Kidney (tissue), 22 donors: ENCODE measurements around the gene ZNF830. TPM values are rescaled to one million over a fixed set of nuclear protein-coding genes. Genes with fewer than 3 reads are reported as not detected.
A peak's percentile ranks its signal among the peaks of the same experiment; 100 is the strongest.

Experiments used
- DNase-seq, 5 donors: peaks; one replicate each; pipeline ENCODE4 v3.0.0-alpha.2; 2013 to 2020
- FAIRE-seq: peaks from 2 replicates; lab custom pipeline; 2012; peaks lifted over from hg19 to GRCh38; lab: Jason Lieb, UNC
- H3K27ac ChIP-seq, 2 donors: one replicate each; pipeline ENCODE4 v1.7.0; 2013; ENCODE audit warnings: low read depth in 2 of 2, low read length in 2 of 2, inconsistent platforms in 1 of 2
- H3K27me3 ChIP-seq: one replicate; pipeline ENCODE4 v1.7.1; 2013; ENCODE audit warnings: low read length, inconsistent platforms; ENCODE audit not compliant: control insufficient read depth, insufficient read depth
- H3K36me3 ChIP-seq, 3 donors: one replicate each; pipeline versions ENCODE4 v1.7.0 to v1.7.1; 2013; ENCODE audit warnings: low read length in 3 of 3, control low read depth in 1 of 3, inconsistent platforms in 1 of 3; ENCODE audit not compliant: insufficient read depth in 3 of 3, control insufficient read depth in 2 of 3
- H3K4me1 ChIP-seq, 3 donors: one replicate each; pipeline versions ENCODE4 v1.7.0 to v1.7.1; 2013; ENCODE audit warnings: low read length in 3 of 3, inconsistent platforms in 1 of 3, low read depth in 1 of 3; ENCODE audit not compliant: control insufficient read depth in 2 of 3, insufficient read depth in 2 of 3
- H3K4me3 ChIP-seq, 3 donors: one replicate each; pipeline versions ENCODE4 v1.7.0 to v1.8.1; 2013; ENCODE audit warnings: low read length in 3 of 3, control low read depth in 1 of 3, inconsistent platforms in 1 of 3
- H3K9ac ChIP-seq, 3 donors: one replicate each; pipeline versions ENCODE4 v1.7.0 to v1.7.1; 2013; ENCODE audit warnings: low read length in 3 of 3, control low read depth in 1 of 3, inconsistent platforms in 1 of 3
- H3K9me3 ChIP-seq, 3 donors: one replicate each; pipeline versions ENCODE4 v1.7.0 to v1.7.1; 2013; ENCODE audit warnings: low read length in 3 of 3, control low read depth in 1 of 3, inconsistent platforms in 1 of 3; ENCODE audit not compliant: control insufficient read depth in 2 of 3, insufficient read depth in 1 of 3
- CTCF ChIP-seq: IDR thresholded peaks from 3 replicates; pipeline ENCODE4 v1.5.1; 2012; ENCODE audit warnings: mild to moderate bottlenecking, moderate library complexity, borderline replicate concordance; ENCODE audit not compliant: insufficient read depth; ENCODE audit errors: extremely low read depth
- intact Hi-C: fragments of 100-400 bp; cut with DNase I; formaldehyde crosslinking; loops from one replicate; pipeline ENCODE4 v1.11.1; 2022
- long read RNA-seq, 10 donors: library from polyadenylated mRNA in 1 of 10; unstranded in 1 of 10; transcript quantifications; one replicate each; pipeline ENCODE4 v2.0.0 and lab custom pipeline, GENCODE V29; 2021 to 2026
- polyA plus RNA-seq: library from polyadenylated mRNA; stranded (reverse); fragments of 350-450 nt; fragmentation: Illumina TruSeq; extraction: RNeasy Lipid Tissue Mini Kit (QIAGEN cat#74804); gene quantifications from one replicate; pipeline ENCODE4 v1.2.3, GENCODE V29; 2014; ENCODE audit warnings: low read depth, low replicate concordance; ENCODE audit not compliant: insufficient read depth
- total RNA-seq: library from RNA; stranded (reverse); fragmentation: NEBNext Ultra II Directional; extraction: Animal tissue kit (Norgen Biotek cat#: 25700); gene quantifications from one replicate; pipeline ENCODE4 v1.2.1, GENCODE V29; 2021
- donor health status: control.
- donor health status: control.
- donor health status: control.
- donor health status: control.
- donor health status: control.
- donor health status: DM: yes; HTN: yes; CAD: no.
- donor health status: Normal renal cell carcinoma (clear cell type).

ZNF830 gene, protein sequence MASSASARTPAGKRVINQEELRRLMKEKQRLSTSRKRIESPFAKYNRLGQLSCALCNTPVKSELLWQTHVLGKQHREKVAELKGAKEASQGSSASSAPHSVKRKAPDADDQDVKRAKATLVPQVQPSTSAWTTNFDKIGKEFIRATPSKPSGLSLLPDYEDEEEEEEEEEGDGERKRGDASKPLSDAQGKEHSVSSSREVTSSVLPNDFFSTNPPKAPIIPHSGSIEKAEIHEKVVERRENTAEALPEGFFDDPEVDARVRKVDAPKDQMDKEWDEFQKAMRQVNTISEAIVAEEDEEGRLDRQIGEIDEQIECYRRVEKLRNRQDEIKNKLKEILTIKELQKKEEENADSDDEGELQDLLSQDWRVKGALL
- total RNA-seq: 16.8 TPM
- 10.0 TPM for polyA plus RNA-seq
- long read RNA-seq, donor 1, transcript ZNF830-201 (1 exons, 2,246 nt): major isoform, 24 of 24 reads
- long read RNA-seq, donor 1, partial matches to known transcripts: 0 of 24 reads
- long read RNA-seq, donor 1, other reads (novel, unspliced or antisense): 0 of 24 reads
- long read RNA-seq, donor 2, transcript ZNF830-201 (1 exons, 2,246 nt): major isoform, 18 of 18 reads
- long read RNA-seq, donor 2, partial matches to known transcripts: 0 of 18 reads
- long read RNA-seq, donor 2, other reads (novel, unspliced or antisense): 0 of 18 reads
- long read RNA-seq, donor 3, transcript ZNF830-201 (1 exons, 2,246 nt): major isoform, 23 of 23 reads
- long read RNA-seq, donor 3, partial matches to known transcripts: 0 of 23 reads
- long read RNA-seq, donor 3, other reads (novel, unspliced or antisense): 0 of 23 reads
- long read RNA-seq, donor 4, transcript ZNF830-201 (1 exons, 2,246 nt): major isoform, 17 of 18 reads
- long read RNA-seq, donor 4, partial matches to known transcripts: 0 of 18 reads
- long read RNA-seq, donor 4, other reads (novel, unspliced or antisense): 0 of 18 reads
- long read RNA-seq, donor 5, partial matches to known transcripts: 0 of 3 reads
- long read RNA-seq, donor 5, other reads (novel, unspliced or antisense): 0 of 3 reads
- long read RNA-seq, donor 6, transcript ZNF830-201 (1 exons, 2,246 nt): major isoform, 34 of 34 reads
- long read RNA-seq, donor 6, partial matches to known transcripts: 0 of 34 reads
- long read RNA-seq, donor 6, other reads (novel, unspliced or antisense): 0 of 34 reads
- long read RNA-seq, donor 7, transcript ZNF830-201 (1 exons, 2,246 nt): major isoform, 12 of 13 reads
- long read RNA-seq, donor 7, partial matches to known transcripts: 0 of 13 reads
- long read RNA-seq, donor 7, other reads (novel, unspliced or antisense): 1 of 13 reads
- long read RNA-seq, donor 8, transcript ZNF830-201 (1 exons, 2,246 nt): major isoform, 17 of 17 reads
- long read RNA-seq, donor 8, partial matches to known transcripts: 0 of 17 reads
- long read RNA-seq, donor 8, other reads (novel, unspliced or antisense): 0 of 17 reads
- long read RNA-seq, donor 9, transcript ZNF830-201 (1 exons, 2,246 nt): major isoform, 12 of 12 reads
- long read RNA-seq, donor 9, partial matches to known transcripts: 0 of 12 reads
- long read RNA-seq, donor 9, other reads (novel, unspliced or antisense): 0 of 12 reads
- long read RNA-seq, donor 10, transcript ZNF830-201 (1 exons, 2,246 nt): major isoform, 20 of 23 reads
- long read RNA-seq, donor 10, partial matches to known transcripts: 0 of 23 reads
- long read RNA-seq, donor 10, other reads (novel, unspliced or antisense): 0 of 23 reads

GRCh38 chr17:34961093-34961911, at the start of gene ZNF830, which contains the start of gene CCT6B:
Gene ZNF830, plus strand, starts transcription at chr17:34961540. Its CDS starts 27 bp downstream, at chr17:34961567.
Gene CCT6B, minus strand, starts transcription at chr17:34961460. Its CDS starts 67 bp downstream, at chr17:34961393.
- peak within 1 kb of the TSS; percentile 90 to 96 for H3K27ac ChIP-seq
- H3K9ac ChIP-seq: peak within 1 kb of the TSS; percentile 83 to 100 (median 99)
- DNase-seq: peak; percentile 95 to 99 (median 95)
- H3K27me3 ChIP-seq: no peaks in the 10 kb centered on the region
- intact Hi-C loops: no loop called here
- H3K4me3 ChIP-seq: peak within 1 kb of the TSS; percentile 98 to 100 (median 100)
- no peaks in the 10 kb centered on the region for H3K9me3 ChIP-seq
- FAIRE-seq: no peak
- no peak for TF ChIP-seq CTCF
- H3K36me3 ChIP-seq: peaks cover 0 to 4% (median 0%) of the 10 kb centered on the region in 3 donors
- H3K4me1 ChIP-seq: peaks cover 0 to 10% (median 0%) of the 10 kb centered on the region in 3 donors

DNA sequence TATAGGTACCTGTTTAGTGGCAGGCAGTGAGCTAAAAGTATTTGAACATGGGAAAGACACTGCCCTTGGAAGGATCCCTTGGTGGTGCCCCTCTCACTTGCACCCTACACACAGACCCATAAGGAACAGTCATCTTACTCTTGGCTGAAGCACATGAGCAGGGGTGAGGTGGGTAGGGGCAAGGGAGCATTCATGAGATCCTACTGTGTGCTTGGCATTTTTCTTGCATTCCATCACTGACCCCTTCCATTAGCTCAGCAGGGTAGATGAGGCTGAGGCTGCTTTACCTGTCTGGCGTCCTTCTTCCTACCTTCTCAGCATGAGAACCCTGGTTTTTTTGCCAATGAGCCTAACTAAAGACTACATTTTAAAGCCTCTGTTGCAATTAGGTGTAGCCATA, 48.3 kb upstream of the ZNF830 start:
- no peak overlapping the region for H3K9ac ChIP-seq
- no peak overlapping the region for H3K27ac ChIP-seq
- intact Hi-C loops: no loop called here
- FAIRE-seq (no peak), DNase-seq (no peak)
- no peak overlapping the region for H3K4me3 ChIP-seq
- H3K36me3 ChIP-seq: no peaks in the 10 kb centered on the region
- no peaks in the 10 kb centered on the region for H3K27me3 ChIP-seq
- no peaks in the 10 kb centered on the region for H3K4me1 ChIP-seq
- TF ChIP-seq CTCF: no peak
- H3K9me3 ChIP-seq: peaks cover 0 to 3% (median 0%) of the 10 kb centered on the region in 3 donors
